Gastroesophageal sphincter (tissue), 4 donors: ENCODE data around the gene RRAD. TPM values are rescaled to one million over a fixed set of nuclear protein-coding genes. Genes with fewer than 3 reads are reported as not detected.
A peak's percentile ranks its signal among the peaks of the same experiment; 100 is the strongest.
"Not testable (repeated sequence)": the region's sequence is repeated elsewhere in the genome, so short reads cannot be mapped to it uniquely, and the experiment has no call there.

Experiments
- ATAC-seq: fragments of 150-250 bp; one replicate; pipeline ENCODE4 v1.9.1; 2016; ENCODE audit warnings: mild to moderate bottlenecking, moderate library complexity
- H3K27ac ChIP-seq, 4 donors: fragments of 200-600 bp; sonication (generic) in 3 of 4; 1 replicate in 3 of 4; 2 replicates in 1 of 4; pipeline ENCODE4 v1.5.1; 2016 to 2019
- H3K27me3 ChIP-seq: fragments of 200-600 bp; sonication (generic); one replicate; pipeline ENCODE4 v1.5.1; 2019
- H3K36me3 ChIP-seq, 2 donors: fragments of 200-600 bp; sonication (generic); one replicate each; pipeline ENCODE4 v1.5.1; 2019; ENCODE audit warnings: control low read depth in 1 of 2
- H3K4me1 ChIP-seq, 3 donors: fragments of 200-600 bp; sonication (generic); 1 replicate in 2 of 3; 2 replicates in 1 of 3; pipeline ENCODE4 v1.5.1; 2016 to 2019; ENCODE audit warnings: control low read depth in 2 of 3
- H3K4me3 ChIP-seq, 2 donors: fragments of 200-600 bp; sonication (generic); one replicate each; pipeline ENCODE4 v1.5.1; 2019; ENCODE audit warnings: mild to moderate bottlenecking in 1 of 2, moderate library complexity in 1 of 2
- H3K9me3 ChIP-seq, 3 donors: fragments of 200-600 bp; sonication (generic); one replicate each; pipeline ENCODE4 v1.5.1; 2017 to 2019; ENCODE audit warnings: control low read depth in 2 of 3
- CTCF ChIP-seq, 4 experiments: fragments of 200-600 bp in 2 of 4; fragments of 450-650 bp in 2 of 4; sonication (generic) in 1 of 4; IDR thresholded peaks; one replicate each; pipeline ENCODE4 v1.5.1; 2017 to 2019; ENCODE audit warnings: antibody characterized with exemption in 4 of 4, mild to moderate bottlenecking in 2 of 4, moderate library complexity in 2 of 4
- EP300 ChIP-seq: sonication (generic); formaldehyde crosslinking; IDR thresholded peaks from one replicate; pipeline ENCODE4 v1.6.1; 2017; ENCODE audit warnings: antibody characterized with exemption, mild to moderate bottlenecking
- POLR2A ChIP-seq, 2 donors: fragments of 450-650 bp; IDR thresholded peaks; one replicate each; pipeline ENCODE4 v1.6.1; 2017; ENCODE audit warnings: antibody characterized with exemption in 2 of 2, mild to moderate bottlenecking in 2 of 2, moderate library complexity in 1 of 2
- POLR2AphosphoS5 ChIP-seq: sonication (generic); formaldehyde crosslinking; IDR thresholded peaks from one replicate; pipeline ENCODE4 v1.6.1; 2017; ENCODE audit warnings: antibody characterized with exemption
- WGBS, 2 donors: methylation state at CpG; one replicate each; pipeline ENCODE4 v1.1.5; 2018; ENCODE audit warnings: low coverage in 1 of 2; 5-methylcytosine and 5-hydroxymethylcytosine counted together
- total RNA-seq, 4 donors: library from RNA; depleted of rRNA; stranded (reverse); fragments of >200 nt; gene quantifications; one replicate each; pipeline ENCODE4 v1.1.0, GENCODE V29; 2016

RRAD gene
- total RNA-seq, result 100 to 1,000 TPM in 1 of 4 donors, 10 to 100 TPM in 3; 33.4 to 103 (median 50.8) TPM

DNA sequence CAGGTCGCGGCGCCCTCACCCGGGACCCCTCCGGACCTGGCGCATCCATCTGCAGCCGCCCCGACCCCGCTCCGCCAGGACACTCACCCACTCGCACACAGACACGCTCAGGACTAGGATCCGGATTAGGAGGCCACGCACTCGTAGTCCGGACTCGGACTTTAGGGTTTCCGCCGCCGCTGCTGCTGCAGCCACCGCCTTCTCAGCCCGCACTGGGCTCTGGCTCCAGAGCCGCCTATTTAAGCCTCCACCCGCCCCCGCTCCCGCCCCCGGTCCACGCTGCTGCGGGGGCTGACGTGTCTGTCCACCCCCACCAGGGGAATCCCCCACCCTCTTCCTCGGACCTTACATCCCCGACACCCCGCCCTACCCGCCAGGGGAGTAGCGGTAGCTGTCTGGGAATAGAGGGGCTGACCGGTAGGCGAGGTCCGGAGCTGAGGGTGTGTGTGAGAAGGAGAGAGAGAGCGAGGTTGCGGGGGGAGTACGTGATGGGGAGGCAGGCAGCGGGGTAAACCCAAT lies at the start of gene RRAD:
RRAD (minus strand) TSS at position 214 of the 519 bp plus-strand sequence. CDS start 356 bp downstream, outside the sequence.
- 0% methylated on average over 1 of the region's 42 CpGs for WGBS, 2 donors
- H3K27ac ChIP-seq, result peak within 1 kb of the TSS; percentile 87 to 96 (median 93)
- peaks cover 3% of the 10 kb centered on the region for H3K27me3 ChIP-seq
- peak; percentile 46 for ATAC-seq
- peak within 1 kb of the TSS; percentile 64 to 83 for H3K4me3 ChIP-seq
- TF ChIP-seq POLR2AphosphoS5, result peak; percentile 77
- peak in 1 of 4 experiments; percentile 24 for TF ChIP-seq CTCF (IDR thresholded peaks at IDR 0.05)
- no peak for TF ChIP-seq EP300
- TF ChIP-seq POLR2A (IDR thresholded peaks at IDR 0.05), result peak; percentile 73 to 80
- H3K36me3 ChIP-seq, result peaks cover 0 to 8% of the 10 kb centered on the region in 2 donors
- H3K9me3 ChIP-seq, result no peaks in the 10 kb centered on the region
- H3K4me1 ChIP-seq, result peaks cover 2 to 84% (median 31%) of the 10 kb centered on the region in 3 donors

DNA sequence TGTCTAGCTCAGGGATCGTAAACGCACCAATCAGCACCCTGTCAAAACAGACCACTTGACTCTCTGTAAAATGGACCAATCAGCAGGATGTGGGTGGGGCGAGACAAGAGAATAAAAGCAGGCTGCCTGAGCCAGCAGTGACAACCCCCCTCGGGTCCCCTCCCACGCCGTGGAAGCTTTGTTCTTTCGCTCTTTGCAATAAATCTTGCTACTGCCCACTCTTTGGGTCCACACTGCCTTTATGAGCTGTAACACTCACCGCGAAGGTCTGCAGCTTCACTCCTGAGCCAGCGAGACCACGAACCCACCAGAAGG lies 49.6 kb upstream of the RRAD start:
- peaks cover 0 to 21% (median 0%) of the 10 kb centered on the region in 3 donors for H3K4me1 ChIP-seq
- WGBS, 2 donors, result 0 to 57% methylated on average over 1 to 5 of the region's 11 CpGs
- not testable (repeated sequence) for H3K4me3 ChIP-seq, H3K27ac ChIP-seq, ATAC-seq, H3K36me3 ChIP-seq, H3K9me3 ChIP-seq
- peaks cover 16% of the 10 kb centered on the region for H3K27me3 ChIP-seq

DNA sequence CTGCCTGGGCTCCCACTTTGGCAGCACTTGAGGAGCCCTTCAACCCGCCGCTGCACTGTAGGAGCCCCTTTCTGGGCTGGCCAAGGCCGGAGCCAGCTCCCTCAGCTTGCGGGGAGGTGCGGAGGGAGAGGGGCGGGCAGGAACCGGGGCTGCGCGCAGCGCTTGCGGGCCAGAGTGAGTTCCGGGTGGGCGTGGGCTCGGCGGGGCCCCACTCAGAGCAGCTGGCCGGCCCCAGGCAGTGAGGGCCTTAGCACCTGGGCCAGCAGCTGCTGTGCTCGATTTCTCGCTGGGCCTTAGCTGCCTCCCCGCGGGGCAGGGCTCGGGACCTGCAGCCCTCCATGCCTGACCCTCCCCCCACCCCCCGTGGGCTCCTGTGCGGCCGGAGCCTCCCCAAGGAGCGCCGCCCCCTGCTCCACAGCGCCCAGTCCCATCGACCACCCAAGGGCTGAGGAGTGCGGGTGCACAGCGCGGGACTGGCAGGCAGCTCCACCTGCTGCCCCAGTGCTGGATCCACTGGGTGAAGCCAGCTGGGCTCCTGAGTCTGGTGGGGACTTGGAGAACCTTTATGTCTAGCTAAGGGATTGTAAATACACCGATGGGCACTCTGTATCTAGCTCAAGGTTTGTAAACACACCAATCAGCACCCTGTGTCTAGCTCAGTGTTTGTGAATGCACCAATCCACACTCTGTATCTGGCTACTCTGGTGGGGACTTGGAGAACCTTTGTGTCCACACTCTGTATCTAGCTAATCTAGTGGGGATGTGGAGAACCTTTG lies 49.0 kb upstream of the RRAD start:
- H3K27me3 ChIP-seq, result peaks cover 16% of the 10 kb centered on the region
- H3K36me3 ChIP-seq, ATAC-seq, H3K27ac ChIP-seq, H3K4me3 ChIP-seq, H3K9me3 ChIP-seq: not testable (repeated sequence)
- WGBS, 2 donors, result 83% methylated on average over 7 of the region's 32 CpGs; no CpG with 5 or more reads in 1 of the 2 donors
- peaks cover 0 to 18% (median 0%) of the 10 kb centered on the region in 3 donors for H3K4me1 ChIP-seq

DNA sequence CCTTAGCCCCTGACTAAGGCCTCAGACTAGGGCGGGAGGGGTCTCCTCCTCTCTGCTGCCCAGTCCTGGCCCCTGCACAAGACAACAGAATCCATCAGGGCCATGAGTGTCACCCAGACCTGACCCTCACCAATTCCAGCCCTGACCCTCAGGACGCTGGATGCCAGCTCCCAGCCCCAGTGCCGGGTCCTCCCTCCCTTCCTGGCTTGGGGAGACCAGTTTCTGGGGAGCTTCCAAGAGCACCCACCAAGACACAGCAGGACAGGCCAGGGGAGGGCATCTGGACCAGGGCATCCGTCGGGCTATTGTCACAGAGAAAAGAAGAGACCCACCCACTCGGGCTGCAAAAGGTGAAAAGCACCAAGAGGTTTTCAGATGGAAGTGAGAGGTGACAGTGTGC lies 48.4 kb upstream of the RRAD start:
- no peak for ATAC-seq
- peaks cover 0 to 11% (median 0%) of the 10 kb centered on the region in 3 donors for H3K4me1 ChIP-seq
- no peaks in the 10 kb centered on the region for H3K9me3 ChIP-seq
- peaks cover 16% of the 10 kb centered on the region for H3K27me3 ChIP-seq
- no peaks in the 10 kb centered on the region for H3K36me3 ChIP-seq
- H3K4me3 ChIP-seq, result no peak overlapping the region
- no peak for TF ChIP-seq CTCF (IDR thresholded peaks at IDR 0.05)
- no peak for TF ChIP-seq EP300
- TF ChIP-seq POLR2AphosphoS5, result no peak
- no peak for TF ChIP-seq POLR2A (IDR thresholded peaks at IDR 0.05)
- WGBS, 2 donors, result no CpG with 5 or more reads among the region's 6 CpGs
- H3K27ac ChIP-seq, result no peak overlapping the region

DNA sequence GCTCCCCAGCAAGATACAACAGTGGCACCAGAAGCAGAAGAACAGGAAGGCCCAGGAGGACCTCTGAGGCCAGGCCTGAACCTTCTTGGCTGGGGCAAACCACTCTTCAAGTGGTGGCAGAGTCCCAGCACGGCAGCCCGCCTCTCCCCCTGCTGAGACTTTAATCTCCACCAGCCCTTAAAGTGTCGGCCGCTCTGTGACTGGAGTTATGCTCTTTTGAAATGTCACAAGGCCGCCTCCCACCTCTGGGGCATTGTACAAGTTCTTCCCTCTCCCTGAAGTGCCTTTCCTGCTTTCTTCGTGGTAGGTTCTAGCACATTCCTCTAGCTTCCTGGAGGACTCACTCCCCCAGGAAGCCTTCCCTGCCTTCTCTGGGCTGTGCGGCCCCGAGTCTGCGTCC lies 47.6 kb upstream of the RRAD start:
- H3K4me1 ChIP-seq, result peaks cover 0 to 7% (median 0%) of the 10 kb centered on the region in 3 donors
- no peak overlapping the region for H3K27ac ChIP-seq
- no peak for ATAC-seq
- no peaks in the 10 kb centered on the region for H3K9me3 ChIP-seq
- H3K36me3 ChIP-seq, result no peaks in the 10 kb centered on the region
- 54 to 96% methylated on average over 3 to 5 of the region's 9 CpGs for WGBS, 2 donors
- no peak overlapping the region for H3K4me3 ChIP-seq
- H3K27me3 ChIP-seq, result peaks cover 16% of the 10 kb centered on the region
- no peak for TF ChIP-seq CTCF (IDR thresholded peaks at IDR 0.05)
- TF ChIP-seq EP300, result no peak
- no peak for TF ChIP-seq POLR2AphosphoS5
- no peak for TF ChIP-seq POLR2A (IDR thresholded peaks at IDR 0.05)
